Gastroesophageal sphincter (tissue), 4 donors: ENCODE measurements around the gene NSD2. TPM values are rescaled to one million over a fixed set of nuclear protein-coding genes. Genes with fewer than 3 reads are reported as not detected.

Experiments used
- ATAC-seq: fragments of 150-250 bp; one replicate; pipeline ENCODE4 v1.9.1; 2016; ENCODE audit warnings: mild to moderate bottlenecking, moderate library complexity
- H3K27ac ChIP-seq, 4 donors: fragments of 200-600 bp; sonication (generic) in 3 of 4; 1 replicate in 3 of 4; 2 replicates in 1 of 4; pipeline ENCODE4 v1.5.1; 2016 to 2019
- H3K27me3 ChIP-seq: fragments of 200-600 bp; sonication (generic); one replicate; pipeline ENCODE4 v1.5.1; 2019
- H3K36me3 ChIP-seq, 2 donors: fragments of 200-600 bp; sonication (generic); one replicate each; pipeline ENCODE4 v1.5.1; 2019; ENCODE audit warnings: control low read depth in 1 of 2
- H3K4me1 ChIP-seq, 3 donors: fragments of 200-600 bp; sonication (generic); 1 replicate in 2 of 3; 2 replicates in 1 of 3; pipeline ENCODE4 v1.5.1; 2016 to 2019; ENCODE audit warnings: control low read depth in 2 of 3
- H3K4me3 ChIP-seq, 2 donors: fragments of 200-600 bp; sonication (generic); one replicate each; pipeline ENCODE4 v1.5.1; 2019; ENCODE audit warnings: mild to moderate bottlenecking in 1 of 2, moderate library complexity in 1 of 2
- H3K9me3 ChIP-seq, 3 donors: fragments of 200-600 bp; sonication (generic); one replicate each; pipeline ENCODE4 v1.5.1; 2017 to 2019; ENCODE audit warnings: control low read depth in 2 of 3
- CTCF ChIP-seq, 4 experiments: fragments of 200-600 bp in 2 of 4; fragments of 450-650 bp in 2 of 4; sonication (generic) in 1 of 4; IDR thresholded peaks; one replicate each; pipeline ENCODE4 v1.5.1; 2017 to 2019; ENCODE audit warnings: antibody characterized with exemption in 4 of 4, mild to moderate bottlenecking in 2 of 4, moderate library complexity in 2 of 4
- EP300 ChIP-seq: sonication (generic); formaldehyde crosslinking; IDR thresholded peaks from one replicate; pipeline ENCODE4 v1.6.1; 2017; ENCODE audit warnings: antibody characterized with exemption, mild to moderate bottlenecking
- POLR2A ChIP-seq, 2 donors: fragments of 450-650 bp; IDR thresholded peaks; one replicate each; pipeline ENCODE4 v1.6.1; 2017; ENCODE audit warnings: antibody characterized with exemption in 2 of 2, mild to moderate bottlenecking in 2 of 2, moderate library complexity in 1 of 2
- POLR2AphosphoS5 ChIP-seq: sonication (generic); formaldehyde crosslinking; IDR thresholded peaks from one replicate; pipeline ENCODE4 v1.6.1; 2017; ENCODE audit warnings: antibody characterized with exemption
- WGBS, 2 donors: methylation state at CpG; one replicate each; pipeline ENCODE4 v1.1.5; 2018; ENCODE audit warnings: low coverage in 1 of 2; 5-methylcytosine and 5-hydroxymethylcytosine counted together
- total RNA-seq, 4 donors: library from RNA; depleted of rRNA; stranded (reverse); fragments of >200 nt; gene quantifications; one replicate each; pipeline ENCODE4 v1.1.0, GENCODE V29; 2016

Gene NSD2
- total RNA-seq, 4 donors from 2014 or later, result 37.8 to 47.3 (median 39.4) TPM

DNA sequence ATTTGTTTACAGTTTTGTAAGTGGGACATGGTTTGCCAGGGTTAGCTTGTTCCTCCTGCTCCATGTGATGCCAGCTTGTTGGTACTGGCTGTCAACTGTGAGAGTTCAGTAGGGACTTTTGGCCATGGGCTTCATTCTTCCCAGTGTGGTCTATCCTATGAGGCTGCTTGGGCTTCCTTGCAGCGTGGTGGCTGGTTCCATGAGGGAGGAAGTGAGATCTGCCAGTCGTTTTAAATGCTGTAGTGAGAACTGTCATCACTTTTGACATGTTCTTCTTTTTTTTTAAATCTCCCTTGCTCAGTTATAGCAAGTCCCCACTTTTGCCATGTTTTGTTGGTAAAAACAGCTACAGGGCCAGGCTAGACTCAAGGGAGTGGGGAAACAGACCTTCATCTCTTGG, 15.9 kb downstream of the NSD2 start:
- WGBS, 2 donors, result 64% methylated on average over 2 of the region's 2 CpGs; no CpG with 5 or more reads in 1 of the 2 donors
- Histone ChIP-seq H3K4me1 (no peaks in the 10 kb centered on the region), H3K4me3 (no peak overlapping the region), H3K36me3 (no peaks in the 10 kb centered on the region), H3K27me3 (no peaks in the 10 kb centered on the region), H3K27ac (no peak overlapping the region), H3K9me3 (no peaks in the 10 kb centered on the region)
- TF ChIP-seq POLR2A (IDR thresholded peaks at IDR 0.05), result no peak
- no peak for TF ChIP-seq POLR2AphosphoS5
- no peak for TF ChIP-seq EP300
- TF ChIP-seq CTCF (IDR thresholded peaks at IDR 0.05), result no peak
- ATAC-seq, result no peak

GRCh38 chr4:1890979-1891570, 19.9 kb downstream of the NSD2 start:
- Histone ChIP-seq H3K36me3 (no peaks in the 10 kb centered on the region), H3K4me3 (no peak overlapping the region), H3K9me3 (no peaks in the 10 kb centered on the region), H3K4me1 (no peaks in the 10 kb centered on the region), H3K27ac (no peak overlapping the region), H3K27me3 (no peaks in the 10 kb centered on the region)
- 93 to 94% methylated on average over 3 to 6 of the region's 11 CpGs for WGBS, 2 donors
- ATAC-seq, result no peak
- no peak for TF ChIP-seq POLR2AphosphoS5
- no peak for TF ChIP-seq EP300
- no peak for TF ChIP-seq CTCF (IDR thresholded peaks at IDR 0.05)
- no peak for TF ChIP-seq POLR2A (IDR thresholded peaks at IDR 0.05)

- Histone ChIP-seq H3K36me3 (peaks cover 0 to 7% of the 10 kb centered on the region in 2 donors), H3K4me1 (peaks cover 0 to 4% (median 0%) of the 10 kb centered on the region in 3 donors), H3K27me3 (no peaks in the 10 kb centered on the region), H3K4me3 (no peak overlapping the region), H3K9me3 (no peaks in the 10 kb centered on the region), H3K27ac (no peak overlapping the region)
- WGBS, 2 donors, result 97 to 100% methylated on average over 1 to 6 of the region's 8 CpGs
- no peak for TF ChIP-seq POLR2A (IDR thresholded peaks at IDR 0.05)
- no peak for TF ChIP-seq EP300
- TF ChIP-seq CTCF (IDR thresholded peaks at IDR 0.05), result no peak
- TF ChIP-seq POLR2AphosphoS5, result no peak
- no peak for ATAC-seq
Measured at GRCh38 chr4:1895971-1896657, 24.9 kb downstream of the NSD2 start.

DNA sequence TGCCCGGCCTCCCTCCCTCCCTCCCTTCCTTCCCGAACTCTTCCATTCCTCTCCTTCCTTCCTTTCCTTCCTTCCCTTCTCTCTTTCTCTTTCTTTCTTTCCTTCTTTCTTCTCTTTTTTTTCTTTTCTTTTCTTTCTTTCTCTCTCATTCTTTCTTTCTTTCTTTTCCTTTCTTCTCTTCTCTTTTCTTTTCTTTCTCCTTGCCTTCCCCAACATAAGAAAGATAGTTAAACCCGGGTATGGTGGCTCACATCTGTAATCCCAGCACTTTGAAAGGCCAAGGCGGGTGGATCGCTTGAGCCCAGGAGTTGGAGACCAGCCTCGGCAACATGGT, 25.4 kb downstream of the NSD2 start:
- WGBS, 2 donors, result 77 to 93% methylated on average over 2 to 3 of the region's 6 CpGs
- Histone ChIP-seq H3K36me3 (peaks cover 0 to 12% of the 10 kb centered on the region in 2 donors), H3K27ac (no peak overlapping the region), H3K27me3 (no peaks in the 10 kb centered on the region), H3K4me1 (peaks cover 0 to 4% (median 0%) of the 10 kb centered on the region in 3 donors), H3K9me3 (no peaks in the 10 kb centered on the region), H3K4me3 (no peak overlapping the region)
- TF ChIP-seq POLR2AphosphoS5 (no peak), POLR2A (IDR thresholded peaks at IDR 0.05) (no peak), CTCF (IDR thresholded peaks at IDR 0.05) (no peak), EP300 (no peak)
- no peak for ATAC-seq

GRCh38 chr4:1898007-1898406, 26.8 kb downstream of the NSD2 start:
- ATAC-seq, result no peak
- no peak overlapping the region for H3K4me3 ChIP-seq
- H3K27ac ChIP-seq, result no peak overlapping the region
- 100% methylated on average over 4 of the region's 6 CpGs; no CpG with 5 or more reads in 1 of the 2 donors for whole genome bisulfite sequencing, 2 donors
- TF ChIP-seq EP300 (no peak), CTCF (IDR thresholded peaks at IDR 0.05) (no peak), POLR2AphosphoS5 (no peak), POLR2A (IDR thresholded peaks at IDR 0.05) (no peak)
- peaks cover 0 to 4% (median 0%) of the 10 kb centered on the region in 3 donors for H3K4me1 ChIP-seq
- H3K27me3 ChIP-seq, result no peaks in the 10 kb centered on the region
- peaks cover 0 to 26% of the 10 kb centered on the region in 2 donors for H3K36me3 ChIP-seq
- H3K9me3 ChIP-seq, result no peaks in the 10 kb centered on the region
